ENCODE data around the gene XXYLT1. TPM values are rescaled to one million over a fixed set of nuclear protein-coding genes. Genes with fewer than 3 reads are reported as not detected.

XXYLT1 gene
- total and polyA plus RNA-seq, 9 of the 15 experiments (the other 6 are each of a cell fraction or from before 2014, with no cell fraction given), result 1.9 to 18.9 (median 15.0) TPM

GRCh38 chr3:195105389-195105788 lies 165.6 kb downstream of the XXYLT1 start (continued):
- TF ChIP-seq, protein P1, sequence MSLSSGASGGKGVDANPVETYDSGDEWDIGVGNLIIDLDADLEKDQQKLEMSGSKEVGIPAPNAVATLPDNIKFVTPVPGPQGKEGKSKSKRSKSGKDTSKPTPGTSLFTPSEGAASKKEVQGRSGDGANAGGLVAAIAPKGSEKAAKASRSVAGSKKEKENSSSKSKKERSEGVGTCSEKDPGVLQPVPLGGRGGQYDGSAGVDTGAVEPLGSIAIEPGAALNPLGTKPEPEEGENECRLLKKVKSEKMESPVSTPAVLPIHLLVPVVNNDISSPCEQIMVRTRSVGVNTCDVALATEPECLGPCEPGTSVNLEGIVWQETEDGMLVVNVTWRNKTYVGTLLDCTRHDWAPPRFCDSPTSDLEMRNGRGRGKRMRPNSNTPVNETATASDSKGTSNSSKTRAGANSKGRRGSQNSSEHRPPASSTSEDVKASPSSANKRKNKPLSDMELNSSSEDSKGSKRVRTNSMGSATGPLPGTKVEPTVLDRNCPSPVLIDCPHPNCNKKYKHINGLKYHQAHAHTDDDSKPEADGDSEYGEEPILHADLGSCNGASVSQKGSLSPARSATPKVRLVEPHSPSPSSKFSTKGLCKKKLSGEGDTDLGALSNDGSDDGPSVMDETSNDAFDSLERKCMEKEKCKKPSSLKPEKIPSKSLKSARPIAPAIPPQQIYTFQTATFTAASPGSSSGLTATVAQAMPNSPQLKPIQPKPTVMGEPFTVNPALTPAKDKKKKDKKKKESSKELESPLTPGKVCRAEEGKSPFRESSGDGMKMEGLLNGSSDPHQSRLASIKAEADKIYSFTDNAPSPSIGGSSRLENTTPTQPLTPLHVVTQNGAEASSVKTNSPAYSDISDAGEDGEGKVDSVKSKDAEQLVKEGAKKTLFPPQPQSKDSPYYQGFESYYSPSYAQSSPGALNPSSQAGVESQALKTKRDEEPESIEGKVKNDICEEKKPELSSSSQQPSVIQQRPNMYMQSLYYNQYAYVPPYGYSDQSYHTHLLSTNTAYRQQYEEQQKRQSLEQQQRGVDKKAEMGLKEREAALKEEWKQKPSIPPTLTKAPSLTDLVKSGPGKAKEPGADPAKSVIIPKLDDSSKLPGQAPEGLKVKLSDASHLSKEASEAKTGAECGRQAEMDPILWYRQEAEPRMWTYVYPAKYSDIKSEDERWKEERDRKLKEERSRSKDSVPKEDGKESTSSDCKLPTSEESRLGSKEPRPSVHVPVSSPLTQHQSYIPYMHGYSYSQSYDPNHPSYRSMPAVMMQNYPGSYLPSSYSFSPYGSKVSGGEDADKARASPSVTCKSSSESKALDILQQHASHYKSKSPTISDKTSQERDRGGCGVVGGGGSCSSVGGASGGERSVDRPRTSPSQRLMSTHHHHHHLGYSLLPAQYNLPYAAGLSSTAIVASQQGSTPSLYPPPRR (CRISPR knock-in tag; IDR thresholded peaks at IDR 0.05; ENCODE audit: borderline replicate concordance), result no peak
- no peak for TF ChIP-seq KLF16 (IDR thresholded peaks at IDR 0.05)
- no peak for TF ChIP-seq ZNF282 (CRISPR knock-in tag; IDR thresholded peaks at IDR 0.05)
- no peak for TF ChIP-seq U2AF1 (optimal IDR thresholded peaks at IDR 0.05; ENCODE audit: low read depth, low read length)
- TF ChIP-seq, protein P2, sequence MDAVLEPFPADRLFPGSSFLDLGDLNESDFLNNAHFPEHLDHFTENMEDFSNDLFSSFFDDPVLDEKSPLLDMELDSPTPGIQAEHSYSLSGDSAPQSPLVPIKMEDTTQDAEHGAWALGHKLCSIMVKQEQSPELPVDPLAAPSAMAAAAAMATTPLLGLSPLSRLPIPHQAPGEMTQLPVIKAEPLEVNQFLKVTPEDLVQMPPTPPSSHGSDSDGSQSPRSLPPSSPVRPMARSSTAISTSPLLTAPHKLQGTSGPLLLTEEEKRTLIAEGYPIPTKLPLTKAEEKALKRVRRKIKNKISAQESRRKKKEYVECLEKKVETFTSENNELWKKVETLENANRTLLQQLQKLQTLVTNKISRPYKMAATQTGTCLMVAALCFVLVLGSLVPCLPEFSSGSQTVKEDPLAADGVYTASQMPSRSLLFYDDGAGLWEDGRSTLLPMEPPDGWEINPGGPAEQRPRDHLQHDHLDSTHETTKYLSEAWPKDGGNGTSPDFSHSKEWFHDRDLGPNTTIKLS (IDR thresholded peaks at IDR 0.05; ENCODE audit: borderline replicate concordance, low read depth), result no peak

All from K562 (cell line).